AG09319 (cell line): ENCODE data around the gene GPBP1.
"Not testable (repeated sequence)": the region's sequence is repeated elsewhere in the genome, so short reads cannot be mapped to it uniquely, and the experiment has no call there.

Source experiments
- DNase-seq: peaks from one replicate; pipeline ENCODE4 v3.0.0-alpha.2; 2010; ENCODE audit warnings: low read depth; ENCODE audit errors: extremely low read depth
- CTCF ChIP-seq: IDR thresholded peaks from 2 replicates; pipeline ENCODE4 v1.5.1; 2011; ENCODE audit warnings: low read depth, mild to moderate bottlenecking, inconsistent platforms, low read length, moderate library complexity

The GPBP1 gene

GRCh38 chr5:57191163-57191562, 17.3 kb downstream of the GPBP1 start:
- no peak for DNase-seq
- no peak for TF ChIP-seq CTCF

DNA sequence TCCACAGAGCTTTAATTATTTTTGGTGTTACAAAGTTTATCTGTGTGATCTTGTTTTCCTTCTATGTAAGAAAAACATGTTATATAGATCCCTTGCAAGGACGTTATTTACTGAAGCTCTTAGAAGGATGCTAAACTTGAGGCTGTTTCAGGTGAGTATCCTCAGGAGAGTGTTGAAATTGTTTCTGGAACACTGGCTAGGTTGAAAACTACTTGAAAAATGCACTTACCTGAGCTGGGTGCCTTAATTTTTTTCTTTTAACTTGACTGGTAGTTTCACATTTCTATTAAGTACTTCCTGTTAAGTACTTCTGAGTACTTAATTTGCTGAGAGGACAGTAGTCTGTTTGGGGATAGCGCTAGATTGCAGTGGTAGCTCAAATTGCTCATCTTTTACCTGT, 18.1 kb downstream of the GPBP1 start:
- TF ChIP-seq CTCF, result no peak
- DNase-seq, result no peak

- not testable (repeated sequence) for DNase-seq
These were observed 19.0 kb downstream of the GPBP1 start for GRCh38 chr5:57192832-57193231.

GRCh38 chr5:57193757-57194413, 20.0 kb downstream of the GPBP1 start:
- DNase-seq, result no peak
- no peak for TF ChIP-seq CTCF

DNA sequence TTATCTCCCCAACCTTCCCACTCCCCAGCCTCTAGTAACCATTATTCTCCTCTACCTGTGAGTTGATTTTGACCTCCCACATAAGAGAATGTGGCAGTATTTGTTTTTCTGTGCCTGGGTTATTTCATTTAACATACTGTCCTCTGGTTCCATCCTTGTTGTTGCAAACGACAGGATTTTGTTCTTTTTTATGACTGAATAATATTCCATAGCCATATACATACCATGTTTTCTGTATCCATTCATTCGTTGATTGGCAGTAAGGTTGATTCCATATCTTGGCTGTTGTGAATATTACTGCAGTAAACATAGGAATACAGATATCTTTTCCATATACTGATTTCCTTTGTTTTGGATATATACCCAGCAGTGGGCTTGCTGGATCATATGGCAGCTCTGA, 20.8 kb downstream of the GPBP1 start:
- no peak for TF ChIP-seq CTCF
- DNase-seq, result no peak

DNA sequence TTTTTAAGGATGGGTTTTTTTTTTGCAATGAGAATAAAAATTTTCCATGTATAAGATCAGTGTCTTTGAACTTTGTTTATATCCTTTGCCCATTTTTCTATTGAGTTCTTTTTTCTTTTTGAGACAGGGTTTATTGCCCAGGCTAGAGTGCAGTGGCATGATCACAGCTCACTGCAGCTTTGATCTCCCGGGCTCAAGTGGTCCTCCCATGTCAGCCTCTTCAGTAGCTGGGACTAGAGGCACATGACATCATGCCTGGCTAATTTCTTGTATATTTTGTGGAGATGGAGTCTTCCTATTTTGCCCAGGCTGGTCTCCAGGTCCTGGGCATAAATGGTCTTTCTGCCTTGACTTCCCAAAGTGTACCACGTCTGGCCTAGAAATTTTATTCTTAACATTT, 21.2 kb downstream of the GPBP1 start:
- DNase-seq, result no peak
- no peak for TF ChIP-seq CTCF

- DNase-seq, result no peak
- no peak for TF ChIP-seq CTCF
These were observed 26.0 kb downstream of the GPBP1 start for GRCh38 chr5:57199866-57200265.

DNA sequence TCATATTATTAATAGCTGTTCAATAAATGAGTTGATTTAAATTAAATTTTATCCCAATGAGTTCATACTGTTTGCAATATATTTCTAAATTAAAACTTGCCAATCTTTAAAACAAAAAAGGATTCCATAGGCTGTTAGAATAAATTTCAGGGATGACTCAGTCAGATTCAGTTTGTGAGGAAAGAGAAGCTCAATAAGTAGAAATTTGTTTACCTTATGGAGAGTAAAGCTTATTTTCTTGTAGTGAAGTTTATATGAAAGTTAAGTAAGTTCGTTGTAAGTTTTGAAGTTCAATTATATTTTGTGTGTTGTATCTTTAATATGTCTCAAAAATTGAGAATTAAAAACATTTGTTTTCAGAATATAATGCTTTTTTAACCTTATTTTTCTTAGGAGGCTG, 29.0 kb downstream of the GPBP1 start:
- no peak for DNase-seq
- TF ChIP-seq CTCF, result no peak
